HK-2 (cell line): ENCODE measurements around the gene EPB41L2.

Source experiments
- DNase-seq: peaks from one replicate; pipeline ENCODE4 v3.0.0-alpha.2; 2018; ENCODE audit not compliant: unreplicated experiment

EPB41L2 gene

GRCh38 chr6:130978660-130979396 lies 84.2 kb downstream of the EPB41L2 start:
- DNase-seq, result no peak

GRCh38 chr6:130978180-130978579 lies 84.9 kb downstream of the EPB41L2 start:
- DNase-seq, result no peak

GRCh38 chr6:130975325-130975724 lies 87.7 kb downstream of the EPB41L2 start:
- DNase-seq, result no peak

- DNase-seq, result no peak
Observed at GRCh38 chr6:130973521-130974277, 89.3 kb downstream of the EPB41L2 start.

GRCh38 chr6:130971504-130971903 lies 91.5 kb downstream of the EPB41L2 start:
- no peak for DNase-seq

GRCh38 chr6:130970839-130971410 lies 92.1 kb downstream of the EPB41L2 start:
- DNase-seq, result no peak

GRCh38 chr6:130969791-130970491 lies 93.1 kb downstream of the EPB41L2 start:
- DNase-seq, result no peak

GRCh38 chr6:130969166-130969565 lies 93.9 kb downstream of the EPB41L2 start:
- no peak for DNase-seq

GRCh38 chr6:130968476-130968875 lies 94.6 kb downstream of the EPB41L2 start:
- DNase-seq, result no peak

GRCh38 chr6:130967502-130968445 lies 95.3 kb downstream of the EPB41L2 start:
- no peak for DNase-seq

- no peak for DNase-seq
Observed at GRCh38 chr6:130966344-130966980, 96.6 kb downstream of the EPB41L2 start.

GRCh38 chr6:130965656-130966055 lies 97.4 kb downstream of the EPB41L2 start:
- DNase-seq, result no peak

- no peak for DNase-seq
Observed at GRCh38 chr6:130964808-130965604, 98.0 kb downstream of the EPB41L2 start.

GRCh38 chr6:130964289-130964688 lies 98.8 kb downstream of the EPB41L2 start:
- no peak for DNase-seq

- DNase-seq, result no peak
Observed at GRCh38 chr6:130962966-130963365, 100.1 kb downstream of the EPB41L2 start.

- DNase-seq, result no peak
Observed at GRCh38 chr6:130961148-130961547, 101.9 kb downstream of the EPB41L2 start.

- DNase-seq, result no peak
Observed at GRCh38 chr6:130959951-130960350, 103.1 kb downstream of the EPB41L2 start.

- no peak for DNase-seq
Observed at GRCh38 chr6:130958468-130958867, 104.6 kb downstream of the EPB41L2 start.

GRCh38 chr6:130955755-130956154 lies 107.3 kb downstream of the EPB41L2 start:
- DNase-seq, result no peak

- DNase-seq, result no peak
Observed at GRCh38 chr6:130949553-130949952, 113.5 kb downstream of the EPB41L2 start.
